ENCODE results near the gene ADGRG1.

Gene ADGRG1

GRCh38 chr16:57677622-57678369 is 49.4 kb downstream of the ADGRG1 start:
- DNase-seq (ENCODE audit: insufficient read length) (no peak), FAIRE-seq (no peak)
- TF ChIP-seq POLR2AphosphoS5 (IDR thresholded peaks at IDR 0.05; ENCODE audit: low read depth, low read length) = no peak
- TF ChIP-seq POLR2A (IDR thresholded peaks at IDR 0.05; ENCODE audit: low read depth, low read length) = no peak
- TF ChIP-seq TAF1 (IDR thresholded peaks at IDR 0.05; ENCODE audit: borderline replicate concordance, low read depth, low read length) = no peak

GRCh38 chr16:57679016-57679415 is 50.6 kb downstream of the ADGRG1 start:
- no peak for TF ChIP-seq POLR2AphosphoS5 (IDR thresholded peaks at IDR 0.05; ENCODE audit: low read depth, low read length)
- TF ChIP-seq TAF1 (IDR thresholded peaks at IDR 0.05; ENCODE audit: borderline replicate concordance, low read depth, low read length) = no peak
- TF ChIP-seq POLR2A (IDR thresholded peaks at IDR 0.05; ENCODE audit: low read depth, low read length) = no peak
- DNase-seq (ENCODE audit: insufficient read length) = no peak
- no peak for FAIRE-seq

- TF ChIP-seq TAF1 (IDR thresholded peaks at IDR 0.05; ENCODE audit: borderline replicate concordance, low read depth, low read length) (no peak), POLR2AphosphoS5 (IDR thresholded peaks at IDR 0.05; ENCODE audit: low read depth, low read length) (no peak), POLR2A (IDR thresholded peaks at IDR 0.05; ENCODE audit: low read depth, low read length) (no peak)
- DNase-seq (ENCODE audit: insufficient read length) (no peak), FAIRE-seq (no peak)
Measured at GRCh38 chr16:57679767-57680482, 51.5 kb downstream of the ADGRG1 start.

DNA sequence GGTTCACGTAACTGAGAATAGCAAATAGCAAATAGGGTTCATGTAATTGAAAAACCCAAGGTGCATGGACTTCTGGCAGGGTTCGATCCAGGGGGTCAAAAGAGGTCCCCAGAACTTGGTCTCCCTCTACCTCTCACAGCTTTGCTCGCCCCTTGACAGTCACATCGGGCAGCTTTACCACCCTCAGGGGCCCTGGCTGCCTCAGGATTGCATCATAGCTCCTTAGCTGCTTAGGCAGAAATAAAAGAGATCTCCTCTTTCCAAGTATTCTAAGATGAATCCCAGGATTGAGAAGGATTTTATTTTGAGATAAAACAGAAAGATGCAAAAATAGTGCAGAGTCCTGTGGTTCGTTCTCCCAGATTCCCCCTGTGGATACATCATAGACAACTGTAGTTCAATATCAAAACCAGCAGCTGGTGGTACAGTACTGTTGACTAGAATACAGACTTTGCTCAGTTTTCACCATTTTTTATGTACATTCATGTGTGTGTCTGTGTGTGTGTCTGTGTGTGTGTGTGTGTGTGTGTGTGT is 52.5 kb downstream of the ADGRG1 start:
- no peak for DNase-seq (ENCODE audit: insufficient read length)
- no peak for TF ChIP-seq POLR2A (IDR thresholded peaks at IDR 0.05; ENCODE audit: low read depth, low read length)
- no peak for TF ChIP-seq POLR2AphosphoS5 (IDR thresholded peaks at IDR 0.05; ENCODE audit: low read depth, low read length)
- no peak for TF ChIP-seq TAF1 (IDR thresholded peaks at IDR 0.05; ENCODE audit: borderline replicate concordance, low read depth, low read length)
- FAIRE-seq = no peak

DNA sequence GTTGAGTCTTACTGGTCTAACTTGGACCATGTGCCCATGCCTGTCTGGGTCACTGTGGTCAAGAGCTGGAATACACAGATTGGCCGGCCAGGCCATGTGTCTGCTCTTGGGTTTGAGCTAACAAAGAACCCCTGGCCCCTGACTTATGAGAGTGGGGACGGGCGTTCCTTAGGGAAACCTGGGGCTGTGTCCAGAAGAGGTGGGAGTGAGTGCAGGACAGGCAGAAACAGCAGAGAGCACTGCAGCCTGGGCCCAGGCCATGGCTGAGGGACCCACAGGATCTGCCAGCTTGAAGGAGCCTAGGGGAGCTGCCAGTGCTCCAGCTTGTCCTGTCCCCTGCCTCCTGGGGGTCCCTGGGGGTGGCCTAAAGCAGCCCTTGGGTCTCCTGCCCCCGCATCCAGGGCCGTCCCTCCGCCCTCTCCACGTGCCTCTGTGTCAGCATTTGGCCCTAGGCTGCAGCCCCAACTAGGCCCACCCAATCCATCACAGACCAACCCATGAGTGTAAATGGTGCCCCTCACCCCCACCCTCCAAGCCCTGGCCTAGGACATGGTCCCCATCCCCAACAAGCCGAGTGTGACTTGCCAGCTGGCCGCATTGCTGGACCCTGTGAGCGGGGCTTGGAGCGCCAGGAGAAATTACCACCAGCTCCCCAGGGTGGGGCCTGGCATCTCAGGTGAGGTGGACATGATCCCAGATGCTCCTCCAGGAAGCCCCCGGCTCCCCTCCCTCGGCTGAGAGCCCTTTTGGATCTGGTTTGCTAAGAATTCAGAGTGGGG is 53.7 kb downstream of the ADGRG1 start:
- no peak for FAIRE-seq
- no peak for DNase-seq (ENCODE audit: insufficient read length)
- TF ChIP-seq POLR2AphosphoS5 (IDR thresholded peaks at IDR 0.05; ENCODE audit: low read depth, low read length) (no peak), POLR2A (IDR thresholded peaks at IDR 0.05; ENCODE audit: low read depth, low read length) (no peak), TAF1 (IDR thresholded peaks at IDR 0.05; ENCODE audit: borderline replicate concordance, low read depth, low read length) (no peak)

DNA sequence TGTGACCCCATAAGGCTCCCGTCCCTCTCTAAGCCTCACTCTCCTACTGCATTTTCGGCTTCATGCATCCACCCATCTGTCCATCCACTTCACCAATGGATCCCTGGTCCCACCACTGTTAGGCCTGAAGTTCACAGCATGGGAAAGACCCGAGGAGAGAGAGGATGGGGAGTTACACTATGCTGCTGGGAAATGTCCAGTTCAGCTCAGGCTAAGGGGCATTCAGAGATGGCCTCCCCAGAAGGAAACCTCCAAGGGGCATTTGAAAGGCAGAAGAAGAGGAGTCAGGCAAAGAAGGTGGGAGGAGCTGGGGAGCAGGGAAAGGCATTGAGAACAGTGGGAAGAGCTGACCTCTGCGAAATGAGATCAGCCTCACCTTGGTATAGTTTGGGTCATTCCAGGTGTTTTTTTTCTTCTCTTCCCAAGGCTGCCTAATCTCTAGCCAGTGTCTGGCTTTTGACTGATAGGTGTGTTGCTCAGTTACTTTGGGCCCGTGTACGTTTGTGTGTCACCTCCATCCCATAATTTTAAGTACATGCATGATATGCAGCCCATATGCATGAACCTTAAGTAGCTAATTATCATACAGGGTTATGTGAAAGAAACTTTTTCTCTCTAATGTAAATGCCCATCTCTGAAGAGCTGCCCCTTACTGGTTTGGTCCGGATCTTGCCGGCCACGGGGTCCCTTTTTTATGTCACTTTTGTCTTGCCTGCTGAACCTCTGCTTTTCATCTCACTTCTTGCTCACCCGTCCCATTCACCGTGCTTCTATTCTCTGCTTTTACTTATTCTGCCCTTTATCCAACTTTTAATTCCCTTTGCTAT is 54.6 kb downstream of the ADGRG1 start:
- no peak for TF ChIP-seq POLR2AphosphoS5 (IDR thresholded peaks at IDR 0.05; ENCODE audit: low read depth, low read length)
- no peak for TF ChIP-seq POLR2A (IDR thresholded peaks at IDR 0.05; ENCODE audit: low read depth, low read length)
- no peak for TF ChIP-seq TAF1 (IDR thresholded peaks at IDR 0.05; ENCODE audit: borderline replicate concordance, low read depth, low read length)
- FAIRE-seq = no peak
- DNase-seq (ENCODE audit: insufficient read length) = no peak

DNA sequence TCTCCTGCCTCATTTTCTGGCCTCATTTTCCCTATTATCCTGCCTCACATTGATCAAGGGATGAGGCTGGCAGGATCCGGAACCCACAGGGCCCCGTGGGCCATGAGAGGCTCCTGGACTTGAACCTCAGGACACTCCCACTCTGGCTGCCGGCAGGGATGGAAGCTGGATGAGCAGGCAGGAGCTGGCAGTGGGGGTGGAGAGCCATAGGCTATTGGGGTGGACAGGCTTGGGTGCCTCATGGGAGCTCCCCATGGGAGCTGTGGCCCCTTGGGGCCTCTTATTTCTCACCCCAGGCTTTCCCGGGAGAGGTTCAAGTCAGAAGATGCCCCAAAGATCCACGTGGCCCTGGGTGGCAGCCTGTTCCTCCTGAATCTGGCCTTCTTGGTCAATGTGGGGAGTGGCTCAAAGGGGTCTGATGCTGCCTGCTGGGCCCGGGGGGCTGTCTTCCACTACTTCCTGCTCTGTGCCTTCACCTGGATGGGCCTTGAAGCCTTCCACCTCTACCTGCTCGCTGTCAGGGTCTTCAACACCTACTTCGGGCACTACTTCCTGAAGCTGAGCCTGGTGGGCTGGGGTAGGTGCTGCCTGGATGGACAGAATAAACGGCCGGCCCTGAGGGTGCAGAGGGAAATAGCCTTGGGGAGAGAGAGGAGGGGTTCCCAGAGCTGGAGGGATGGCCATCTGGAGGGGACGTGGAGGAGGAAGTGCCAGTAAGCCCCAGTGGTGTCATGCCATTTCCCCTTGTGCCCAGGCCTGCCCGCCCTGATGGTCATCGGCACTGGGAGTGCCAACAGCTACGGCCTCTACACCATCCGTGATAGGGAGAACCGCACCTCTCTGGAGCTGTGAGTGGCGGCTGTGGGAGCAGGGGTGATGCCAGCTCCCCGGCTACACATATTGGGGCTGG is 55.5 kb downstream of the ADGRG1 start:
- no peak for TF ChIP-seq POLR2A (IDR thresholded peaks at IDR 0.05; ENCODE audit: low read depth, low read length)
- no peak for TF ChIP-seq TAF1 (IDR thresholded peaks at IDR 0.05; ENCODE audit: borderline replicate concordance, low read depth, low read length)
- TF ChIP-seq POLR2AphosphoS5 (IDR thresholded peaks at IDR 0.05; ENCODE audit: low read depth, low read length) = no peak
- DNase-seq (ENCODE audit: insufficient read length) (no peak), FAIRE-seq (no peak)

- no peak for FAIRE-seq
- DNase-seq (ENCODE audit: insufficient read length) = no peak
- no peak for TF ChIP-seq POLR2A (IDR thresholded peaks at IDR 0.05; ENCODE audit: low read depth, low read length)
- no peak for TF ChIP-seq TAF1 (IDR thresholded peaks at IDR 0.05; ENCODE audit: borderline replicate concordance, low read depth, low read length)
- no peak for TF ChIP-seq POLR2AphosphoS5 (IDR thresholded peaks at IDR 0.05; ENCODE audit: low read depth, low read length)
Measured at GRCh38 chr16:57684626-57685358, 56.4 kb downstream of the ADGRG1 start.

DNA sequence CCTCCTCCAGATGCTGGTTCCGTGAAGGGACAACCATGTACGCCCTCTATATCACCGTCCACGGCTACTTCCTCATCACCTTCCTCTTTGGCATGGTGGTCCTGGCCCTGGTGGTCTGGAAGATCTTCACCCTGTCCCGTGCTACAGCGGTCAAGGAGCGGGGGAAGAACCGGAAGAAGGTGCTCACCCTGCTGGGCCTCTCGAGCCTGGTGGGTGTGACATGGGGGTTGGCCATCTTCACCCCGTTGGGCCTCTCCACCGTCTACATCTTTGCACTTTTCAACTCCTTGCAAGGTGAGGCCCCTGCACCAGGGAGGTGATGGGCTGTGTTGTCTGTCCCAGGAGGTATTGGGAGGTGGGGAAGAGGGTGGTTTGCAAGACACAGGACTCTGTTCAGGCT is 57.2 kb downstream of the ADGRG1 start:
- no peak for DNase-seq (ENCODE audit: insufficient read length)
- no peak for FAIRE-seq
- TF ChIP-seq TAF1 (IDR thresholded peaks at IDR 0.05; ENCODE audit: borderline replicate concordance, low read depth, low read length) = no peak
- TF ChIP-seq POLR2AphosphoS5 (IDR thresholded peaks at IDR 0.05; ENCODE audit: low read depth, low read length) = no peak
- no peak for TF ChIP-seq POLR2A (IDR thresholded peaks at IDR 0.05; ENCODE audit: low read depth, low read length)

Data from GM12892 (cell line).